ENCODE results near the gene RDH16. TPM values are rescaled to one million over a fixed set of nuclear protein-coding genes. Genes with fewer than 3 reads are reported as not detected.

Gene RDH16
- total RNA-seq, 1 experiment from 2014 or later, result 0.16 TPM

GRCh38 chr12:56908136-56908535 lies 49.3 kb downstream of the RDH16 start:
- no peaks in the 10 kb centered on the region for H3K27me3 Mint-ChIP-seq (ENCODE audit: insufficient read depth, unreplicated experiment)

DNA sequence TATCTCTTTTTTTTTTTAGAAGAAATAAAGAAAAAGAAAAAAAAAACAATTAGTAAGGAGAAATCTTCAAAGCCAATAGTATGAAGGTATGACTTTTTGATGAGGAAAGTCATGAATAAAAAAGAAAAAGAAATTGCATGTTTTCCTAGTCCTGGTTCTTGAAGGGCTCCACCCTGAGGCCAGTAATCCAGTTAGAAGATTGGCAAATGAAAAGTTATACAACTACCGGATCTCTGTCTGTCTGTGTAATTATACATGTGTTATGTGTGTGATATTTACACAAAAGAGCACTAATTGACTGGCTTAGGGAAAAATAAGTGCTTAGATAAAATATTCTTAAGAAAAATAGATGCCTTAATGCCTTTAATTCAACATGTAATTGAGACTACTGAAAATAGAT lies 51.6 kb downstream of the RDH16 start:
- H3K36me3 Mint-ChIP-seq (ENCODE audit: insufficient read depth, unreplicated experiment), result no peaks in the 10 kb centered on the region
- peaks cover 12% of the 10 kb centered on the region for H3K9me3 Mint-ChIP-seq (ENCODE audit: unreplicated experiment)

More at GRCh38 chr12:56908136-56908535, 49.3 kb downstream of the RDH16 start:
- Mint-ChIP-seq H3K27ac (ENCODE audit: low read depth, unreplicated experiment) (no peak overlapping the region), H3K36me3 (ENCODE audit: insufficient read depth, unreplicated experiment) (no peaks in the 10 kb centered on the region), H3K9me3 (ENCODE audit: unreplicated experiment) (peaks cover 17% of the 10 kb centered on the region), H3K4me3 (ENCODE audit: unreplicated experiment) (no peak overlapping the region), H3K4me1 (ENCODE audit: insufficient read depth, unreplicated experiment) (no peaks in the 10 kb centered on the region)
- intact Hi-C loops (cut with micrococcal nuclease), result no loop called here
- CTCF ChIA-PET, result no interaction called here
- POLR2A ChIA-PET, result no interaction called here
- BruUV-seq (replicated peaks), result no TSS peak
- TF ChIP-seq, protein P1, sequence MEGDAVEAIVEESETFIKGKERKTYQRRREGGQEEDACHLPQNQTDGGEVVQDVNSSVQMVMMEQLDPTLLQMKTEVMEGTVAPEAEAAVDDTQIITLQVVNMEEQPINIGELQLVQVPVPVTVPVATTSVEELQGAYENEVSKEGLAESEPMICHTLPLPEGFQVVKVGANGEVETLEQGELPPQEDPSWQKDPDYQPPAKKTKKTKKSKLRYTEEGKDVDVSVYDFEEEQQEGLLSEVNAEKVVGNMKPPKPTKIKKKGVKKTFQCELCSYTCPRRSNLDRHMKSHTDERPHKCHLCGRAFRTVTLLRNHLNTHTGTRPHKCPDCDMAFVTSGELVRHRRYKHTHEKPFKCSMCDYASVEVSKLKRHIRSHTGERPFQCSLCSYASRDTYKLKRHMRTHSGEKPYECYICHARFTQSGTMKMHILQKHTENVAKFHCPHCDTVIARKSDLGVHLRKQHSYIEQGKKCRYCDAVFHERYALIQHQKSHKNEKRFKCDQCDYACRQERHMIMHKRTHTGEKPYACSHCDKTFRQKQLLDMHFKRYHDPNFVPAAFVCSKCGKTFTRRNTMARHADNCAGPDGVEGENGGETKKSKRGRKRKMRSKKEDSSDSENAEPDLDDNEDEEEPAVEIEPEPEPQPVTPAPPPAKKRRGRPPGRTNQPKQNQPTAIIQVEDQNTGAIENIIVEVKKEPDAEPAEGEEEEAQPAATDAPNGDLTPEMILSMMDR (IDR thresholded peaks at IDR 0.05; ENCODE audit: unreplicated experiment), result no peak
- no peak for DNase-seq (ENCODE audit: unreplicated experiment)

GRCh38 chr12:56903374-56903773 lies 54.0 kb downstream of the RDH16 start:
- H3K27me3 Mint-ChIP-seq (ENCODE audit: insufficient read depth, unreplicated experiment), result no peaks in the 10 kb centered on the region
- H3K9me3 Mint-ChIP-seq (ENCODE audit: unreplicated experiment), result no peaks in the 10 kb centered on the region
- BruUV-seq (replicated peaks), result no TSS peak
- CTCF ChIA-PET, result interaction anchor here (0.7 kb wide), 1 partner anchor 101 kb away, joined by 3 read pairs; no protein-coding TSS in a partner anchor
- H3K4me1 Mint-ChIP-seq (ENCODE audit: insufficient read depth, unreplicated experiment), result peaks cover 18% of the 10 kb centered on the region
- TF ChIP-seq, protein P1 (IDR thresholded peaks at IDR 0.05; ENCODE audit: unreplicated experiment), result no peak
- H3K4me3 Mint-ChIP-seq (ENCODE audit: unreplicated experiment), result no peak overlapping the region
- intact Hi-C loops (cut with micrococcal nuclease), result no loop called here
- H3K27ac Mint-ChIP-seq (ENCODE audit: low read depth, unreplicated experiment), result no peak overlapping the region
- H3K36me3 Mint-ChIP-seq (ENCODE audit: insufficient read depth, unreplicated experiment), result no peaks in the 10 kb centered on the region
- no peak for DNase-seq (ENCODE audit: unreplicated experiment)
- POLR2A ChIA-PET, result no interaction called here

More for the DNA sequence above, 51.6 kb downstream of the RDH16 start:
- TF ChIP-seq, protein P1 (IDR thresholded peaks at IDR 0.05; ENCODE audit: unreplicated experiment), result no peak
- no peaks in the 10 kb centered on the region for H3K27me3 Mint-ChIP-seq (ENCODE audit: insufficient read depth, unreplicated experiment)
- no peak for DNase-seq (ENCODE audit: unreplicated experiment)
- H3K27ac Mint-ChIP-seq (ENCODE audit: low read depth, unreplicated experiment), result no peak overlapping the region
- BruUV-seq (replicated peaks), result no TSS peak
- ChIA-PET POLR2A (no interaction called here), CTCF (no interaction called here)
- H3K4me1 Mint-ChIP-seq (ENCODE audit: insufficient read depth, unreplicated experiment), result peaks cover 1% of the 10 kb centered on the region
- no peak overlapping the region for H3K4me3 Mint-ChIP-seq (ENCODE audit: unreplicated experiment)
- intact Hi-C loops (cut with micrococcal nuclease), result no loop called here

Other genes with a start within 250 kb of the RDH16 start
- 1,274 and 1,490 TPM in 2 replicates for gene NACA, start 232.3 kb downstream of the RDH16 start, total RNA-seq (2022)
- 3.5 and 7.8 TPM in 2 replicates for gene PRIM1, start 205.3 kb downstream of the RDH16 start, total RNA-seq (2022)
- gene HSD17B6, start 194.3 kb downstream of the RDH16 start, total RNA-seq (2022), result 0.37 and 1.3 TPM in 2 replicates
- not detected in 2 replicates for gene SDR9C7, start 23.2 kb downstream of the RDH16 start, total RNA-seq (2022)
- gene ZBTB39, start 48.9 kb upstream of the RDH16 start, total RNA-seq (2022), result 5.2 and 6.2 TPM in 2 replicates
- gene TAC3, start 58.9 kb upstream of the RDH16 start, total RNA-seq (2022), result not detected in 2 replicates
- gene MYO1A, start 92.5 kb upstream of the RDH16 start, total RNA-seq (2022), result 0.12 and 0.42 TPM in 2 replicates
- 17.5 and 22.5 TPM in 2 replicates for gene NEMP1, start 121.2 kb upstream of the RDH16 start, total RNA-seq (2022)
- 25.8 and 30.6 TPM in 2 replicates for gene NAB2, start 131.5 kb upstream of the RDH16 start, total RNA-seq (2022)
- gene STAT6, start 153.8 kb upstream of the RDH16 start, total RNA-seq (2022), result 99.7 and 122 TPM in 2 replicates
- gene LRP1, start 170.9 kb upstream of the RDH16 start, total RNA-seq (2022), result 18.9 and 25.3 TPM in 2 replicates
- not detected in 2 replicates for gene LRP1-AS, start 190.0 kb upstream of the RDH16 start, total RNA-seq (2022)

Measured in MCF 10A (cell line).